Keratinocyte (primary cell): ENCODE measurements around the gene TTC39B. TPM values are rescaled to one million over a fixed set of nuclear protein-coding genes. Genes with fewer than 3 reads are reported as not detected.

Source experiments
- DNase-seq: peaks from one replicate; pipeline ENCODE4 v3.0.0-alpha.2; 2011; ENCODE audit warnings: low read depth, missing footprints, low spot score
- FAIRE-seq: peaks from 2 replicates; lab custom pipeline; 2011; peaks lifted over from hg19 to GRCh38; lab: Jason Lieb, UNC
- H2AFZ ChIP-seq: 2 replicates; pipeline ENCODE4 v1.6.0; 2012; ENCODE audit warnings: low read length, control low read depth, inconsistent platforms; ENCODE audit not compliant: control insufficient read depth
- H3K27ac ChIP-seq: 2 replicates; pipeline ENCODE4 v1.5.1; 2011; ENCODE audit warnings: low read length; ENCODE audit not compliant: control insufficient read depth, insufficient read depth
- H3K27me3 ChIP-seq: 3 replicates; pipeline ENCODE4 v1.6.0; 2011; ENCODE audit warnings: low read length; ENCODE audit not compliant: control insufficient read depth, insufficient read depth; ENCODE audit errors: extremely low read depth
- H3K36me3 ChIP-seq, 2 experiments: 2 replicates in 1 of 2; 3 replicates in 1 of 2; pipeline ENCODE4 v1.5.1; 2011; ENCODE audit warnings: low read length in 2 of 2, mild to moderate bottlenecking in 1 of 2; ENCODE audit not compliant: control insufficient read depth in 2 of 2, insufficient read depth in 2 of 2; ENCODE audit errors: extremely low read depth in 1 of 2
- H3K4me1 ChIP-seq: 3 replicates; pipeline ENCODE4 v1.5.1; 2011; ENCODE audit warnings: low read length; ENCODE audit not compliant: control insufficient read depth, insufficient read depth; ENCODE audit errors: extremely low read depth
- H3K4me2 ChIP-seq: 3 replicates; pipeline ENCODE4 v1.6.0; 2011; ENCODE audit warnings: low read depth, low read length; ENCODE audit not compliant: control insufficient read depth, insufficient read depth; ENCODE audit errors: extremely low read depth
- H3K4me3 ChIP-seq, 3 experiments: fragments of 200-600 bp in 1 of 3; sonication (generic) in 1 of 3; 2 replicates in 2 of 3; 3 replicates in 1 of 3; pipeline ENCODE4 v1.5.1; 2011 to 2016; ENCODE audit warnings: low read length in 3 of 3, mild to moderate bottlenecking in 3 of 3, control low read depth in 2 of 3, inconsistent platforms in 1 of 3, low read depth in 1 of 3, mixed read lengths in 1 of 3, mixed run types in 1 of 3, moderate library complexity in 1 of 3; ENCODE audit not compliant: control insufficient read depth in 2 of 3, insufficient read depth in 2 of 3; ENCODE audit errors: extremely low read depth in 1 of 3
- H3K79me2 ChIP-seq: 2 replicates; pipeline ENCODE4 v1.6.0; 2012; ENCODE audit warnings: low read length; ENCODE audit not compliant: control insufficient read depth, insufficient read depth
- H3K9ac ChIP-seq: 3 replicates; pipeline ENCODE4 v1.6.0; 2011; ENCODE audit warnings: low read length; ENCODE audit not compliant: control insufficient read depth, insufficient read depth; ENCODE audit errors: extremely low read depth
- H3K9me1 ChIP-seq: 3 replicates; pipeline ENCODE4 v1.6.0; 2011; ENCODE audit warnings: low read length; ENCODE audit not compliant: control insufficient read depth, insufficient read depth; ENCODE audit errors: extremely low read depth
- H3K9me3 ChIP-seq: 2 replicates; pipeline ENCODE4 v1.5.1; 2012; ENCODE audit warnings: low read depth, low read length; ENCODE audit not compliant: control insufficient read depth
- H4K20me1 ChIP-seq: 3 replicates; pipeline ENCODE4 v1.6.0; 2011; ENCODE audit warnings: low read length; ENCODE audit not compliant: control insufficient read depth, insufficient read depth; ENCODE audit errors: extremely low read depth
- CTCF ChIP-seq, 3 experiments: IDR thresholded peaks in 1 of 3; conservative IDR thresholded peaks in 1 of 3; optimal IDR thresholded peaks in 1 of 3; 2 replicates in 2 of 3; 3 replicates in 1 of 3; pipeline versions ENCODE3 to v1.5.1; 2011; ENCODE audit warnings: low read length in 3 of 3, mild to moderate bottlenecking in 3 of 3, moderate library complexity in 2 of 3, control low read depth in 1 of 3, inconsistent platforms in 1 of 3; ENCODE audit not compliant: insufficient read depth in 2 of 3; ENCODE audit errors: extremely low read depth in 1 of 3
- EZH2 ChIP-seq: IDR thresholded peaks from one replicate; pipeline ENCODE4 v1.6.1; 2012; ENCODE audit warnings: inconsistent platforms, mild to moderate bottlenecking, low read length, moderate library complexity
- dilution Hi-C: fragments of 300-500 bp; cut with MboI; formaldehyde crosslinking; loops from one replicate; pipeline ENCODE4 v1.7.0; 2020; ENCODE audit warnings: low sequenced_read_pairs; ENCODE audit not compliant: extremely low pct_ligation_motif_present
- polyA plus RNA-seq, 5 experiments: library from polyadenylated mRNA; depleted of rRNA in 3 of 5; stranded (reverse) in 3 of 5; stranded (forward) in 1 of 5; unstranded in 1 of 5; fragments of >200 nt; gene quantifications; 1 replicate in 1 of 5; 2 replicates in 3 of 5; 3 replicates in 1 of 5; pipeline versions ENCODE4 v1.2.1 to v1.2.3, GENCODE V29; 2011 to 2012; ENCODE audit warnings: missing spikeins in 2 of 5, low read depth in 1 of 5, low replicate concordance in 1 of 5

Gene TTC39B
- polyA plus RNA-seq, 1 donor (not counting 4 experiments of a cell fraction or from before 2014, with no cell fraction given) = 9.7 TPM

- FAIRE-seq (no peak), DNase-seq (no peak)
- Histone ChIP-seq H3K9me1 (peaks cover 2% of the 10 kb centered on the region), H3K27ac (no peak overlapping the region), H3K79me2 (no peaks in the 10 kb centered on the region), H3K4me3 (no peak overlapping the region), H4K20me1 (no peaks in the 10 kb centered on the region), H3K36me3 (peaks cover 0 to 6% of the 10 kb centered on the region in 2 experiments), H2AFZ (no peak overlapping the region), H3K27me3 (no peaks in the 10 kb centered on the region), H3K9me3 (no peaks in the 10 kb centered on the region), H3K4me1 (no peaks in the 10 kb centered on the region), H3K4me2 (no peak overlapping the region), H3K9ac (no peak overlapping the region)
- dilution Hi-C loops = no loop called here
- TF ChIP-seq CTCF (optimal IDR thresholded peaks at IDR 0.05 in 1 of 3, IDR thresholded peaks at IDR 0.05 in 1 of 3, conservative IDR thresholded peaks at IDR 0.05 in 1 of 3; ENCODE audit: extremely low read depth in 1 of 3, insufficient read depth in 2 of 3, low read length in 3 of 3) (no peak), EZH2 (no peak)
Measured at GRCh38 chr9:15178631-15179030, 128.4 kb downstream of the TTC39B start.

- no peaks in the 10 kb centered on the region for H3K4me1 ChIP-seq
- H3K36me3 ChIP-seq = peaks cover 0 to 5% of the 10 kb centered on the region in 2 experiments
- no peak overlapping the region for H3K9ac ChIP-seq
- no peak overlapping the region for H2AFZ ChIP-seq
- dilution Hi-C loops = no loop called here
- FAIRE-seq (no peak), DNase-seq (no peak)
- H3K27ac ChIP-seq = no peak overlapping the region
- no peaks in the 10 kb centered on the region for H3K79me2 ChIP-seq
- H3K9me1 ChIP-seq = peaks cover 2% of the 10 kb centered on the region
- no peaks in the 10 kb centered on the region for H3K27me3 ChIP-seq
- H4K20me1 ChIP-seq = no peaks in the 10 kb centered on the region
- H3K4me2 ChIP-seq = no peak overlapping the region
- H3K4me3 ChIP-seq = no peak overlapping the region
- H3K9me3 ChIP-seq = no peaks in the 10 kb centered on the region
- TF ChIP-seq CTCF (optimal IDR thresholded peaks at IDR 0.05 in 1 of 3, IDR thresholded peaks at IDR 0.05 in 1 of 3, conservative IDR thresholded peaks at IDR 0.05 in 1 of 3; ENCODE audit: extremely low read depth in 1 of 3, insufficient read depth in 2 of 3, low read length in 3 of 3) = no peak
Measured at GRCh38 chr9:15176836-15177235, 130.2 kb downstream of the TTC39B start.
